SK-N-DZ (cell line): ENCODE data around the gene ZNRD2. TPM values are rescaled to one million over a fixed set of nuclear protein-coding genes. Genes with fewer than 3 reads are reported as not detected.
A peak's percentile ranks its signal among the peaks of the same experiment; 100 is the strongest.
"Not testable (repeated sequence)": the region's sequence is repeated elsewhere in the genome, so short reads cannot be mapped to it uniquely, and the experiment has no call there.

Source experiments
- DNase-seq: peaks from one replicate; pipeline ENCODE4 v3.0.0-alpha.2; 2015; ENCODE audit warnings: low spot score
- polyA plus RNA-seq, 2 experiments: library from polyadenylated mRNA; depleted of rRNA; stranded (reverse); fragments of >200 nt; gene quantifications; 2 replicates each; pipeline ENCODE4 v1.2.3, GENCODE V29; 2014

The ZNRD2 gene
- polyA plus RNA-seq (2014; cell fraction: cytosol; rRNA removed): 68.9 and 74.6 TPM in 2 replicates
- polyA plus RNA-seq (2014; cell fraction: nucleus; rRNA removed): 51.2 and 87.1 TPM in 2 replicates

GRCh38 chr11:65569973-65570918 lies at the start of gene ZNRD2:
ZNRD2 (plus strand) TSS chr11:65570477; CDS start chr11:65570492, 15 bp downstream.
- peak; percentile 98 for DNase-seq

- peak; percentile 68 for DNase-seq
Observed at GRCh38 chr11:65521777-65522521, 48.3 kb upstream of the ZNRD2 start.

- DNase-seq: peak; percentile 58
Observed at GRCh38 chr11:65522718-65523630, 47.3 kb upstream of the ZNRD2 start.

GRCh38 chr11:65523631-65523968 lies 46.7 kb upstream of the ZNRD2 start:
- not testable (repeated sequence) for DNase-seq

- DNase-seq: peak; percentile 62
Observed at GRCh38 chr11:65524014-65524740, 46.1 kb upstream of the ZNRD2 start.

- no peak for DNase-seq
Observed at GRCh38 chr11:65524741-65525545, 45.3 kb upstream of the ZNRD2 start, which contains the start of gene SCYL1. SCYL1 (plus strand) TSS chr11:65525083; CDS start chr11:65525154, 71 bp downstream.

GRCh38 chr11:65525546-65526480 lies 44.5 kb upstream of the ZNRD2 start:
- no peak for DNase-seq

GRCh38 chr11:65526744-65527143 lies 43.5 kb upstream of the ZNRD2 start:
- DNase-seq: no peak

GRCh38 chr11:65528819-65529350 lies 41.4 kb upstream of the ZNRD2 start:
- DNase-seq: no peak

- no peak for DNase-seq
Observed at GRCh38 chr11:65529475-65530156, 40.7 kb upstream of the ZNRD2 start.

GRCh38 chr11:65530157-65530496 lies 40.1 kb upstream of the ZNRD2 start:
- DNase-seq: no peak

GRCh38 chr11:65532388-65533064 lies 37.8 kb upstream of the ZNRD2 start:
- no peak for DNase-seq

GRCh38 chr11:65535102-65535501 lies 35.2 kb upstream of the ZNRD2 start:
- DNase-seq: no peak

- DNase-seq: no peak
Observed at GRCh38 chr11:65536412-65537295, 33.6 kb upstream of the ZNRD2 start.

GRCh38 chr11:65537296-65537597 lies 33.0 kb upstream of the ZNRD2 start:
- DNase-seq: no peak

GRCh38 chr11:65537620-65538231 lies 32.6 kb upstream of the ZNRD2 start:
- DNase-seq: no peak
